PC-3 (cell line): ENCODE results near the gene ZBTB40. TPM values are rescaled to one million over a fixed set of nuclear protein-coding genes. Genes with fewer than 3 reads are reported as not detected.

Experiments used
- ATAC-seq: fragments of 200-7000 bp; cut with Tn5 transposase; 2 replicates; pipeline ENCODE4 v1.9.1; 2020; ENCODE audit warnings: mild to moderate bottlenecking, moderate library complexity
- Bru-seq: library from RNA; stranded (reverse); fragments of 400-500 nt; gene quantifications from one replicate; lab custom pipeline; 2021; lab: Mats Ljungman, UMichigan
- BruChase-seq, 2 experiments: library from RNA; stranded (reverse); fragments of 400-500 nt; gene quantifications; one replicate each; lab custom pipeline; 2021; lab: Mats Ljungman, UMichigan
- BruUV-seq: library from RNA; stranded (reverse); fragments of 400-500 nt; replicated peaks from 2 replicates; lab custom pipeline; 2021; lab: Mats Ljungman, UMichigan
- CTCF ChIA-PET: fragments of 300-600 bp; sonication (Branson Sonifier 250); formaldehyde crosslinking; loops from one replicate; lab custom pipeline; 2022; ENCODE audit warnings: antibody characterized with exemption; lab: Charles Lee
- POLR2A ChIA-PET: fragments of 300-600 bp; sonication (Branson Sonifier 250); formaldehyde crosslinking; loops from one replicate; lab custom pipeline; 2022; ENCODE audit warnings: antibody characterized with exemption; ENCODE audit not compliant: unreplicated experiment; lab: Charles Lee
- DNase-seq: peaks from one replicate; pipeline ENCODE4 v3.0.0-alpha.2; 2015
- H2AFZ ChIP-seq: fragments of 300-600 bp; sonication (generic); 2 replicates; pipeline ENCODE4 v1.6.0; 2016; ENCODE audit warnings: antibody characterized with exemption, low read length
- H3F3A ChIP-seq: fragments of 300-600 bp; sonication (generic); one replicate; pipeline ENCODE4 v1.6.0; 2017; ENCODE audit warnings: antibody characterized with exemption, low read length, control low read depth, mild to moderate bottlenecking; ENCODE audit not compliant: unreplicated experiment
- H3K27ac ChIP-seq: fragments of 300-600 bp; sonication (generic); 2 replicates; pipeline ENCODE4 v1.5.1; 2016; ENCODE audit warnings: mild to moderate bottlenecking, low read length
- H3K27me3 ChIP-seq: fragments of 300-600 bp; sonication (generic); 2 replicates; pipeline ENCODE4 v1.6.1; 2016; ENCODE audit warnings: low read length, mixed read lengths
- H3K36me3 ChIP-seq: fragments of 300-600 bp; sonication (generic); 2 replicates; pipeline ENCODE4 v1.6.1; 2016; ENCODE audit warnings: low read depth, mixed run types, low read length, mixed read lengths
- H3K4me1 ChIP-seq: fragments of 300-600 bp; sonication (generic); 2 replicates; pipeline ENCODE4 v1.5.1; 2016; ENCODE audit warnings: low read length; ENCODE audit not compliant: insufficient read depth
- H3K4me2 ChIP-seq: fragments of 300-600 bp; sonication (generic); 2 replicates; pipeline ENCODE4 v1.6.0; 2016; ENCODE audit warnings: low read length
- H3K4me3 ChIP-seq: fragments of 300-600 bp; sonication (generic); 2 replicates; pipeline ENCODE4 v1.5.1; 2016; ENCODE audit warnings: mild to moderate bottlenecking, low read length, mixed read lengths
- H3K79me2 ChIP-seq: fragments of 300-600 bp; sonication (generic); 2 replicates; pipeline ENCODE4 v1.6.1; 2017; ENCODE audit warnings: low read length, mixed read lengths
- H3K9ac ChIP-seq: fragments of 300-600 bp; sonication (generic); 2 replicates; pipeline ENCODE4 v1.6.0; 2016; ENCODE audit warnings: mild to moderate bottlenecking, low read length
- H3K9me2 ChIP-seq: fragments of 300-600 bp; sonication (generic); replicated peaks from 2 replicates; pipeline ENCODE4 v1.6.1; 2016; ENCODE audit warnings: mixed run types, low read length, mixed read lengths
- H3K9me3 ChIP-seq: fragments of 300-600 bp; sonication (generic); 2 replicates; pipeline ENCODE4 v1.6.1; 2016; ENCODE audit warnings: low read length, mixed read lengths
- H4K20me1 ChIP-seq: fragments of 300-600 bp; sonication (generic); 2 replicates; pipeline ENCODE4 v1.6.1; 2016; ENCODE audit warnings: low read length, mixed read lengths
- EZH2 ChIP-seq: fragments of 300-600 bp; sonication (generic); IDR thresholded peaks from one replicate; pipeline ENCODE4 v1.6.1; 2017; ENCODE audit warnings: antibody characterized with exemption, mild to moderate bottlenecking, low read length; ENCODE audit not compliant: unreplicated experiment
- EZH2phosphoT487 ChIP-seq: fragments of 300-600 bp; sonication (generic); IDR thresholded peaks from 2 replicates; pipeline ENCODE4 v1.6.1; 2018; ENCODE audit warnings: mild to moderate bottlenecking, antibody characterized with exemption, low read length, borderline replicate concordance
- intact Hi-C: fragments of 100-400 bp; cut with micrococcal nuclease; formaldehyde crosslinking; loops from 2 replicates; pipeline ENCODE4 v1.9.0; 2023
- long read RNA-seq: library from polyadenylated mRNA; unstranded; transcript quantifications from one replicate; pipeline ENCODE4 v2.0.0, GENCODE V29; 2021; ENCODE audit not compliant: unreplicated experiment
- total RNA-seq: library from RNA; depleted of rRNA; stranded (reverse); fragments of >200 nt; gene quantifications from 2 replicates; pipeline ENCODE4 v1.2.3, GENCODE V29; 2014; rRNA removed
- TF ChIP-seq, protein P1 (sequence below): fragments of 300-600 bp; sonication (generic); conservative IDR thresholded peaks from 2 replicates; pipeline ENCODE4 v1.5.1; 2017; ENCODE audit warnings: antibody characterized with exemption, low read depth, mild to moderate bottlenecking, low read length

The ZBTB40 gene, protein sequence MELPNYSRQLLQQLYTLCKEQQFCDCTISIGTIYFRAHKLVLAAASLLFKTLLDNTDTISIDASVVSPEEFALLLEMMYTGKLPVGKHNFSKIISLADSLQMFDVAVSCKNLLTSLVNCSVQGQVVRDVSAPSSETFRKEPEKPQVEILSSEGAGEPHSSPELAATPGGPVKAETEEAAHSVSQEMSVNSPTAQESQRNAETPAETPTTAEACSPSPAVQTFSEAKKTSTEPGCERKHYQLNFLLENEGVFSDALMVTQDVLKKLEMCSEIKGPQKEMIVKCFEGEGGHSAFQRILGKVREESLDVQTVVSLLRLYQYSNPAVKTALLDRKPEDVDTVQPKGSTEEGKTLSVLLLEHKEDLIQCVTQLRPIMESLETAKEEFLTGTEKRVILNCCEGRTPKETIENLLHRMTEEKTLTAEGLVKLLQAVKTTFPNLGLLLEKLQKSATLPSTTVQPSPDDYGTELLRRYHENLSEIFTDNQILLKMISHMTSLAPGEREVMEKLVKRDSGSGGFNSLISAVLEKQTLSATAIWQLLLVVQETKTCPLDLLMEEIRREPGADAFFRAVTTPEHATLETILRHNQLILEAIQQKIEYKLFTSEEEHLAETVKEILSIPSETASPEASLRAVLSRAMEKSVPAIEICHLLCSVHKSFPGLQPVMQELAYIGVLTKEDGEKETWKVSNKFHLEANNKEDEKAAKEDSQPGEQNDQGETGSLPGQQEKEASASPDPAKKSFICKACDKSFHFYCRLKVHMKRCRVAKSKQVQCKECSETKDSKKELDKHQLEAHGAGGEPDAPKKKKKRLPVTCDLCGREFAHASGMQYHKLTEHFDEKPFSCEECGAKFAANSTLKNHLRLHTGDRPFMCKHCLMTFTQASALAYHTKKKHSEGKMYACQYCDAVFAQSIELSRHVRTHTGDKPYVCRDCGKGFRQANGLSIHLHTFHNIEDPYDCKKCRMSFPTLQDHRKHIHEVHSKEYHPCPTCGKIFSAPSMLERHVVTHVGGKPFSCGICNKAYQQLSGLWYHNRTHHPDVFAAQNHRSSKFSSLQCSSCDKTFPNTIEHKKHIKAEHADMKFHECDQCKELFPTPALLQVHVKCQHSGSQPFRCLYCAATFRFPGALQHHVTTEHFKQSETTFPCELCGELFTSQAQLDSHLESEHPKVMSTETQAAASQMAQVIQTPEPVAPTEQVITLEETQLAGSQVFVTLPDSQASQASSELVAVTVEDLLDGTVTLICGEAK
- total RNA-seq: 20.2 and 21.6 TPM in 2 replicates
- percentile 73 among the genes with signal in this experiment for Bru-seq, nascent RNA
- BruChase-seq, experiment 1, labeled RNA remaining after a 6-hour chase: percentile 79 among the genes with signal in this experiment
- percentile 80 among the genes with signal in this experiment for BruChase-seq, experiment 2, labeled RNA remaining after a 2-hour chase
- long read RNA-seq, partial matches to known transcripts: 18 of 90 reads
- long read RNA-seq, other reads (novel, unspliced or antisense): 72 of 90 reads

DNA sequence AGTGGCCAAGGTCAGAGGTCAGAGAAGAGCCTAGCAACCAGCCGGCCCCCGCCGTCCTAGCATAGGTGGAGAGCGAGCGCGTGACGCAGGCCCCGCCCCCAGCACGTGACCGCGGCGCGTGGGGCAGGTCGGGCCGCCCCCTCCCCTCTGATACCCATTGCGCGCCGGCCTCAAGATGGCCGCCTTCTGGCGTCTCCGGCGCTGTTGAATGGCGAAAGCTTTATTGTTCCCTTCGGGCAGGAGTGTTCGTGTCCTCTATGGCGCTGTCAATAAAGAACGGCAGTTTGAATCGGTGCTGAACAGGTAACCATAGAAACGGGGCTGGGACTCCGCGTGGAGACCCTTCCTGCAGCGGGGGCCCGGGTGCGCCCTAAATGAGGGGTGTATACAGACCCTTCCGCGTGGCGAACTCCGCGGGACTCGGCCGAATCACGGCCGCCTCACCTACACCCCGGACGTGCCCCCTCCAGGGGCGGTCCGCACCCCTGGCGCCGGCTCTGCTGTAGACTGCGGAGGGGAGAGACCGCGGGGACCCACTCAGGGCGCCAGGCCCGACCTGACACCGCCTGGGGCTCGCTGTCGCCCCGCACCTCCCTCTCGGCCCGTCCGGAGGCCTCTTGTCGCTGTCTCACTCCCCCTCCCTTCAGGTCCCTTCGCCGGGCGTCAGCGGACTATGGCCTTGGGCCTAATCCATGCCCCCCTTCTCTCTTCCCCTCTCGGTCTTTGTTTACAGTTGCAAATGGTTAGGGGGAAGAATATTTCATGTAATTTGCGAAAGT lies at the start of gene ZBTB40:
ZBTB40 (plus strand) TSS at position 150 of the 779 bp plus-strand sequence. CDS start 38,098 bp downstream, outside the sequence.
- TF ChIP-seq EZH2phosphoT487: no peak
- TF ChIP-seq, protein P1, sequence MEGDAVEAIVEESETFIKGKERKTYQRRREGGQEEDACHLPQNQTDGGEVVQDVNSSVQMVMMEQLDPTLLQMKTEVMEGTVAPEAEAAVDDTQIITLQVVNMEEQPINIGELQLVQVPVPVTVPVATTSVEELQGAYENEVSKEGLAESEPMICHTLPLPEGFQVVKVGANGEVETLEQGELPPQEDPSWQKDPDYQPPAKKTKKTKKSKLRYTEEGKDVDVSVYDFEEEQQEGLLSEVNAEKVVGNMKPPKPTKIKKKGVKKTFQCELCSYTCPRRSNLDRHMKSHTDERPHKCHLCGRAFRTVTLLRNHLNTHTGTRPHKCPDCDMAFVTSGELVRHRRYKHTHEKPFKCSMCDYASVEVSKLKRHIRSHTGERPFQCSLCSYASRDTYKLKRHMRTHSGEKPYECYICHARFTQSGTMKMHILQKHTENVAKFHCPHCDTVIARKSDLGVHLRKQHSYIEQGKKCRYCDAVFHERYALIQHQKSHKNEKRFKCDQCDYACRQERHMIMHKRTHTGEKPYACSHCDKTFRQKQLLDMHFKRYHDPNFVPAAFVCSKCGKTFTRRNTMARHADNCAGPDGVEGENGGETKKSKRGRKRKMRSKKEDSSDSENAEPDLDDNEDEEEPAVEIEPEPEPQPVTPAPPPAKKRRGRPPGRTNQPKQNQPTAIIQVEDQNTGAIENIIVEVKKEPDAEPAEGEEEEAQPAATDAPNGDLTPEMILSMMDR: no peak
- TF ChIP-seq EZH2: no peak
- POLR2A ChIA-PET: no interaction called here
- Histone ChIP-seq H3K27ac (peak within 1 kb of the TSS; percentile 45), H3K9ac (peak within 1 kb of the TSS; percentile 91), H3K79me2 (peaks cover 50% of the 10 kb centered on the region), H3K4me3 (peak within 1 kb of the TSS; percentile 85), H2AFZ (peak within 1 kb of the TSS; percentile 91), H3K36me3 (no peaks in the 10 kb centered on the region), H3K4me1 (peaks cover 32% of the 10 kb centered on the region), H4K20me1 (no peaks in the 10 kb centered on the region), H3K4me2 (peak within 1 kb of the TSS; percentile 93), H3K27me3 (no peaks in the 10 kb centered on the region), H3K9me3 (no peaks in the 10 kb centered on the region), H3K9me2 (no peaks in the 10 kb centered on the region), H3F3A (no peaks in the 10 kb centered on the region)
- intact Hi-C loops: no loop called here
- DNase-seq (peak; percentile 93), ATAC-seq (peak; percentile 84)
- CTCF ChIA-PET: no interaction called here
- TSS peak; percentile 45 for BruUV-seq

DNA sequence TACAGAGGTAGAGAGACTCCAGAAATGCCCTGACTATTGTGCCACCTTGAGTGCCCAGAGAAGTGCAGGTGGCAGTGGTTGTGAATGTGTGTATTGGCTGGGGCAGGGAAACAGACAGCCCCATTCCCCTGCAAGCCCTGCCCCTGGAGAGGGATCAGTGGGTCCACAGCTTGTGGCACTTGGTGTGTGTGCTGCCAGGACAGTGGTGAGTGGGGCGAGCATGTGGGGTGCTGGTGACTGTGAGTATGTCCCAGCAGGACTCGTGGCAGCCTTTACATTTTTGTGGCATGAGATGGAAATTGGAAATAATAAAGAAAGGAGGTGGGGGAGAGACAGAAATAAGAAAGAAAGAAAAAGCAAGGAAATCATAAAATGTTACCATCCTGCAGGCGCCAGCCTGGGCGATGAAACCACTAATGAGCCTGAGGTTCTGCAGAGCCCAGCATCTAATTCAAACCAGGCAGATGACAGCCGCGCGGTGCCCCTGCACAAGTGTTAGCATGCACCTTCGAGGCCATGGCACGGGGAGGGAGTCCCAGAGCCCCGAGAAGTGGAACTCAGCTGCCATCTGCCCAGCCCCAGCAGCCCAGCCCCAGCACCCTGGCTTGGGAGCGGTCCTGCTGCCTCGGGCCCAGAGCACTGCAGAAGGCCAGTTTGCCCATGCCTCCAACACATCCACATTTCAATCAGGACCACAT lies 49.1 kb upstream of the ZBTB40 start:
- H3K27me3 ChIP-seq: 0 out of 2 replicates have a peak, but pooled peaks cover 7% of the 10 kb centered on the region
- H3K9me3 ChIP-seq: no peaks in the 10 kb centered on the region
- H3K27ac ChIP-seq: no peak overlapping the region
- no peak for ATAC-seq
- intact Hi-C loops: no loop called here
- H3K9ac ChIP-seq: no peak overlapping the region
- no peaks in the 10 kb centered on the region for H3F3A ChIP-seq
- no peak overlapping the region for H2AFZ ChIP-seq
- ChIA-PET POLR2A (no interaction called here), CTCF (no interaction called here)
- H4K20me1 ChIP-seq: no peaks in the 10 kb centered on the region
- no peaks in the 10 kb centered on the region for H3K79me2 ChIP-seq
- TF ChIP-seq EZH2: no peak
- TF ChIP-seq, protein P1: no peak
- TF ChIP-seq EZH2phosphoT487: no peak
- DNase-seq: no peak
- BruUV-seq: no TSS peak
- no peaks in the 10 kb centered on the region for H3K36me3 ChIP-seq
- H3K9me2 ChIP-seq: no peaks in the 10 kb centered on the region
- no peak overlapping the region for H3K4me3 ChIP-seq
- H3K4me2 ChIP-seq: no peak overlapping the region
- H3K4me1 ChIP-seq: no peaks in the 10 kb centered on the region
